Esophagus (tissue), 2 donors: ENCODE results near the gene TSHZ2. TPM values are rescaled to one million over a fixed set of nuclear protein-coding genes. Genes with fewer than 3 reads are reported as not detected.

Experiments
- H3K27ac ChIP-seq, 2 donors: one replicate each; pipeline ENCODE4 v1.5.1; 2013; ENCODE audit warnings: low read depth in 2 of 2, mild to moderate bottlenecking in 2 of 2, inconsistent platforms in 1 of 2, low read length in 1 of 2, moderate library complexity in 1 of 2
- H3K27me3 ChIP-seq, 2 donors: one replicate each; pipeline ENCODE4 v1.6.1; 2013; ENCODE audit warnings: low read length in 2 of 2, control low read depth in 1 of 2, mild to moderate bottlenecking in 1 of 2; ENCODE audit not compliant: insufficient read depth in 2 of 2, control insufficient read depth in 1 of 2
- H3K36me3 ChIP-seq, 2 donors: one replicate each; pipeline ENCODE4 v1.6.1; 2013; ENCODE audit warnings: low read length in 1 of 2; ENCODE audit not compliant: control insufficient read depth in 2 of 2, insufficient read depth in 2 of 2
- H3K4me1 ChIP-seq, 2 donors: one replicate each; pipeline ENCODE4 v1.6.1; 2013; ENCODE audit warnings: low read length in 1 of 2; ENCODE audit not compliant: control insufficient read depth in 2 of 2, insufficient read depth in 2 of 2
- H3K4me3 ChIP-seq, 2 donors: one replicate each; pipeline ENCODE4 v1.5.1; 2013; ENCODE audit warnings: low read length in 2 of 2, mild to moderate bottlenecking in 2 of 2, low read depth in 1 of 2, moderate library complexity in 1 of 2
- H3K9me3 ChIP-seq, 2 donors: one replicate each; pipeline ENCODE4 v1.6.1; 2013; ENCODE audit warnings: mild to moderate bottlenecking in 2 of 2, low read depth in 1 of 2, low read length in 1 of 2, moderate library complexity in 1 of 2; ENCODE audit not compliant: control insufficient read depth in 2 of 2, insufficient read depth in 1 of 2
- WGBS, 2 donors: extraction: QIAGEN DNeasy Blood & Tissue Kit; methylation state at CpG; one replicate each; pipeline ENCODE4 v1.1.7; 2013; 5-methylcytosine and 5-hydroxymethylcytosine counted together
- polyA plus RNA-seq, 2 donors: library from polyadenylated mRNA; stranded (reverse); fragments of 200-250 nt; gene quantifications; one replicate each; pipeline ENCODE4 v1.2.3, GENCODE V29; 2013
- donor health status: healthy with polysubstance abuse.
- donor health status: Bipolar disorder and iron deficiency.

TSHZ2 gene
- polyA plus RNA-seq, 2 donors, result 4.6 to 11.7 TPM

DNA sequence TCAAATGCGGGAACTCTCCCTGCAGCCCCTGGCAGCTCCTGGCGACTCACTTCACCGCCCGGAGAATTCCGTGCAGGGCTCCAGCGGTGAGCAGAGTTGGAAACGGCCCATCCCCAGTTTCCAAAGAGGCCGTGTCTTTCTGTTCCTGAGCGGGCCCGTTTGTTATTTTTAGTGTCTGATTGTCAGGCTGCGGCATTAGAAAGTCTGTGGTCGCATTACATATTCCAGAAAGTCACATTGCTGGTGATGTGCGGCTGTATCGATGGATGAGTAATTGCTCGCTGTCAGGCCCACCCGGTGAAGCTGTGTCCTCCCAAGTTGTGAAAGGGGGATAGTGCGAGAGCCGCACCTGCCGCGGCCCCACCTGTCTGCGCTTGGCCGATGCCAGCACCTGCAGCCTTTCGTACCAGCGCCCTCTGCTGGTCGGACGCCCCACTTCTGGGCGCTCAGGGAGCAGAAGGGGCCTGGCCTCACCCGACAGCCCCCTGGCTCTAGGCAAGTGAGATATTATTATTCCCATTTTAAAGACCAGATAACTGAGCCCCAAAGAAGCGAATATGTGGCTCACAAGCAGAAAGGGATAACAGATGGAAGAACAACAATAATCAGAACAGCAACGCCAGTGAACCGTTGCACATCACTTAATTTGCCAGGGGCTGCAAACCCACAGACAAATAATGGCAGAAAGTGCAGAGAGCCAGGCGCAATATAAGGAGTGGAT, 244.9 kb downstream of the TSHZ2 start:
- H3K4me1 ChIP-seq, result no peaks in the 10 kb centered on the region
- H3K27me3 ChIP-seq, result no peaks in the 10 kb centered on the region
- WGBS, 2 donors, result 15 to 17% methylated on average over 32 of the region's 32 CpGs
- peak overlapping the region; percentile 20 to 30 for H3K4me3 ChIP-seq
- peak overlapping the region in 1 of 2 donors; percentile 19 for H3K27ac ChIP-seq
- H3K36me3 ChIP-seq, result no peaks in the 10 kb centered on the region
- no peaks in the 10 kb centered on the region for H3K9me3 ChIP-seq

DNA sequence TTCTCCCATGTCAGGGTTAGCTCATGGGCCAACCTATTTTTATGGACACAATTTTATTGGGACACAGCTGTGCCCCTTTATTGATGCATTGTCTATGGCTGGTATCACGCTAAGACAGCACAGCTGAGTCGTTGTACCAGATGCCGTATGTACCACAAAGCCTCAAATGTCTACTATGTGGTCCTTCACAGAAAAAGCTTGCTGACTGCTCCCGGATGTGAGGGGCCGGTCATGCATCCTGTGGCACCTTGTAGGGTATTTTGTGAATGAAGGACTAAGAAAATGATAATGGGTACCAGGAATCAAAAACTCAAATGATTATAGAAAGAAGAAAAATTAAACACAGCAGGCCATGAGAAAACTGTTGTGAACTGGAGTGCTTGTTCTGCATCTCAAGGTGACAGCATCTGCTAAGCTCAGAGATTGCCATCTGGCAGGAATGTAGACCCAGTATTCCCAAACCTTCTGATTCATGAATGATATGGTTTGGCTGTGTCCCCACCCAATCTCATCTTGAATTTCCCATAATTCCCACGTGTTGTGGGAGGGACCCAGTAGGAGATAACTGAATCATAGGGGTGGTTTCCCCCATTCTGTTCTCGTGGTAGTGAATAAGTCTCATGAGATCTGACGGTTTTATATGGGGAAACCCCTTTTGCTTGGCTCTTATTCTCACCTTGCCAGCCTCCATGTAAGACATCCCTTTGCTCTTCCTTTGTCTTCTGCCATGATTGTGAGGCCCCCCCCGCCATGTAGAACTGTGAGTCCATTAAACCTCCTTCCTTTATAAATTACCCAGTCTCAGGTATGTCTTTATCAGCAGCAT, 248.5 kb downstream of the TSHZ2 start:
- Histone ChIP-seq H3K27me3 (no peaks in the 10 kb centered on the region), H3K4me1 (no peaks in the 10 kb centered on the region), H3K27ac (no peak overlapping the region), H3K9me3 (no peaks in the 10 kb centered on the region), H3K4me3 (no peak overlapping the region), H3K36me3 (no peaks in the 10 kb centered on the region)
- WGBS, 2 donors, result 77 to 80% methylated on average over 9 of the region's 9 CpGs

DNA sequence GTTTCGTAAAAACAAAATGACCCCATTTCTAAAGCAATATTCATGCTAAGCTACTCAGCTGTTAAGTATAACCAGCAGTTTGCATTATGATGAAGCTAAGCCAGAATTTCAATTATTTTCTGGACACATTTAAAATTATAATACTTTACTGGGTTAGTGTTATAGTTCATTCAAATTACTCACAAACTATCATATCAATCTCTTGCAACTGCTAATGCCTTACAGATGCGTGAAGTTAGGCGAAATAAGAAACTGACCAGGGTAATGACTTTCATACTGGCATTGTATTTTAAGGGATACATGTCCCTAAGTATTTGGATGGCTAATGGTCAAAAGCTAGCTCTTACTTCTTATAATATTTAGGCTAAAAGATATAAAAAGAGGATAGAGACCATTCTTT, 249.6 kb downstream of the TSHZ2 start:
- H3K4me3 ChIP-seq, result no peak overlapping the region
- H3K27me3 ChIP-seq, result no peaks in the 10 kb centered on the region
- no peak overlapping the region for H3K27ac ChIP-seq
- no peaks in the 10 kb centered on the region for H3K4me1 ChIP-seq
- WGBS, 2 donors, result 91 to 95% methylated on average over 3 of the region's 3 CpGs
- H3K9me3 ChIP-seq, result no peaks in the 10 kb centered on the region
- no peaks in the 10 kb centered on the region for H3K36me3 ChIP-seq

DNA sequence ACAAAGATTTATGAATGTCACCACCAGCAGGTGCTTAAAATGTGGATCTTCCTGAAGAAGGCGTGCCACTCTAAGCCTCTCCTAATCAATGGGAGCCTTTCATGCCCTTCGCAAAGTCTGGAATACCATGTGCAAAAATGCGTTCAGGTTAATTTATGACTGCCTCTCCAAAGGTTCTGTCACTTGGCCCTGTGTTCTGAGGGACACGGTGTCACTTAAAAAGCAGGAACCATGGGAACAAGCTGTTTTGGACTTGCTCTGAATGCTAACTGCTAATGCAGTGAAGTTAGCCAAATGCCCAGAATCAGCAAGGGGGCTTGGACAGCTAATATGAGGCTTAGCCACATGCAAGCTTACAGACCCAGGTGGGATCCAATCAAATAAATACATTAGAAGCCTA, 250.3 kb downstream of the TSHZ2 start:
- Histone ChIP-seq H3K36me3 (no peaks in the 10 kb centered on the region), H3K4me3 (no peak overlapping the region), H3K27me3 (no peaks in the 10 kb centered on the region), H3K27ac (no peak overlapping the region), H3K9me3 (no peaks in the 10 kb centered on the region), H3K4me1 (no peaks in the 10 kb centered on the region)
- 75 to 93% methylated on average over 4 of the region's 4 CpGs for WGBS, 2 donors

DNA sequence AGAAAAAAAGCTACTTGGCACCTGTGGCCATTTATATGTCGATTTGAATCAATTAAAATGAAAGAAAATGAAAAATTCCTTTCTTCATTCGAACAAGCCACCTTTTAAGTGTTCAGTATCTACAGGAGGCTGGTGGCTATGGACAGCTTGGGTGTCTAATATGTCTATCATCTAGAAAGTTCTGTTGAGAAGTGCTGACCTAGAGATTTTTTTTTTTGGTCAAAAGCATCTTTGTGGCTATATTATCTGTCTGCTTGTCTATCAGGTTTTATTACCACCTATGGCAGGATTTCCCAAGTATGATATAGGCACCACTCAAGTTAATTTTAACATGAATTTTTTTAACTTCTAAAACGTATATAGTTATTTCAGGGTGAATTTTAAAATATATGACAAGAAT, 250.8 kb downstream of the TSHZ2 start:
- Histone ChIP-seq H3K4me3 (no peak overlapping the region), H3K4me1 (no peaks in the 10 kb centered on the region), H3K36me3 (no peaks in the 10 kb centered on the region), H3K27me3 (no peaks in the 10 kb centered on the region), H3K27ac (no peak overlapping the region), H3K9me3 (no peaks in the 10 kb centered on the region)
- 80 to 84% methylated on average over 3 of the region's 3 CpGs for WGBS, 2 donors

DNA sequence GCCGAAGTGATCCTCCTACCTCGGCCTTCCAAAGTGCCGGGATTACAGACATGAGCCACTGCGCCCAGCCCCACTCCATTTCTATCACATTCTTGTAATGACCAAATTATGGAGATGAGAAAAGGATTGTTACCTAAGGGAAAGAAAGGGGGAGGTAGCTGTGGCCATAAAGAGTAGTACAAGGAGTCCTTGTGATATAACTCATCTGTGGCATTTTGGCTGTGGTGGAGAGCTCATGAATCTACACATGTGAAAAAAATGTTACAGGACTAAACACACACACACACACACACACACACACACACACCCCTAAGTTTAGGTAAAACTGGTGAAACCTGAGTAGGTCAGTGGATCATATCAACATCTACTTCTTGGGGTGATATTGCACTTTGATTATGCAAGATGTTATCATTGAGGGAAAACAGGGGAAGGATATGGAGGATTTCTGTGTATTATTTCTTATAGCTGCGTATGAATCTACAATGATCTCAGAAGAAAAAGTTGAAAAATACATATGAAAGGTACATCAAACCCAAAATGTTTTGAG, 251.5 kb downstream of the TSHZ2 start:
- no peaks in the 10 kb centered on the region for H3K9me3 ChIP-seq
- no peaks in the 10 kb centered on the region for H3K4me1 ChIP-seq
- no peak overlapping the region for H3K4me3 ChIP-seq
- 88 to 95% methylated on average over 5 of the region's 5 CpGs for WGBS, 2 donors
- H3K27ac ChIP-seq, result no peak overlapping the region
- no peaks in the 10 kb centered on the region for H3K36me3 ChIP-seq
- no peaks in the 10 kb centered on the region for H3K27me3 ChIP-seq

DNA sequence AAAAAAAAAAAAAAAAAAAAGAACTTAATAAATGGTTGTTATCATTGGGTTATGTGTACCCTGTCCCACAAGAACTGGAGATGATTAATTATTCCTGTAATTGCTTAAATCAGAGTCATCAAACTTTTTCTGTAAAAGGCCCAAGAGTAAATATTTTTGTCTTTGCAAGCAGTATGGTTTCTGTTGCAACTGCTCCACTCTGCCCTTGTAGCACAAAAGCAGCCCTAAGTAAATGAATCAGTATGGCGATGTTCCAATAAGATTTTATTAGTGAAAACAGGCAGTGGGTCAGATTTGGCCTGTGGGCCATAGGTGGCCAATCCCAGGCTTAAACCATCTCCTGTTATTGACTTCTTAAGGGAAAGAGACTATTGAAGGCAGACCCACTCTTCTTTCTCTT, 252.7 kb downstream of the TSHZ2 start:
- no peak overlapping the region for H3K27ac ChIP-seq
- H3K27me3 ChIP-seq, result no peaks in the 10 kb centered on the region
- no peak overlapping the region for H3K4me3 ChIP-seq
- 83 to 92% methylated on average over 1 of the region's 1 CpG for WGBS, 2 donors
- no peaks in the 10 kb centered on the region for H3K4me1 ChIP-seq
- no peaks in the 10 kb centered on the region for H3K36me3 ChIP-seq
- no peaks in the 10 kb centered on the region for H3K9me3 ChIP-seq

DNA sequence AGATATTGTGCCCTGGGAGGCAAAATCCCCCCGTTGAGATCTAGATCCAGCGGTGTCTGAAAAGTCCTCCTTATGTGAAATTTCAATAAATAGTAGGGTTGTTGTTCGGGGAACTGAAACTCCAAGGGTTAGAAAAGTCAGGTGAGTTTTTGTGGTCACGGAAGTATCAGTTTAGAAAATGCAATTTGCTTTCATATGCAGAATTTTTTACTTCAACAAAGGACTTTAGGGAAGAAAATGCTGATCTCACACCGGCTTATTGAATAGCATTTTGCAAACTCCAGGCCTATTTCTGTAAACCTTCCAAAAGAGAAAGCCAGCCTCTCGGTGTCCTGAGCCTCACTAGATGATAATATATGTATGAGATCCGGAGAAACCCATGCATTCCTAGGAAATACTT, 254.7 kb downstream of the TSHZ2 start:
- 72 to 78% methylated on average over 7 of the region's 7 CpGs for WGBS, 2 donors
- Histone ChIP-seq H3K27me3 (no peaks in the 10 kb centered on the region), H3K4me1 (no peaks in the 10 kb centered on the region), H3K4me3 (no peak overlapping the region), H3K36me3 (no peaks in the 10 kb centered on the region), H3K27ac (no peak overlapping the region), H3K9me3 (no peaks in the 10 kb centered on the region)

DNA sequence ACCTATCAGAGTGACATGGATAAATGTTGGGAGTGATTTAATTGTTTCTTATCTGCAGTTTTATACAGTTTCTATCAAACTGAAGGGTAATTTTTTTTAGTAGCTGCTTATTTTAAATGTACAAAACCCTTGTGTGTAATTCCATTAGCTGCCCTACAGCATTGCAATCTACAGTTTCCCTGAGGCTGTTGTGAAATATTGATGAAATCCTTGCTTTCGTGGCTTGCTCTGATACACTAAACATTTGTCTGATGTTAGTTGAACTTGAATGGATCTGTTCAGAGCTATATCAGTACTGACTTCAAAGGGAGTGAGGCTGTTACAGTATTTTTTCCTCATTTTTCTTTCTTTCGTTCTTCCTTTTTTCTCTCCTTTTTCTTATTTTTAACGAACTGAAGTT, 255.4 kb downstream of the TSHZ2 start:
- no peaks in the 10 kb centered on the region for H3K4me1 ChIP-seq
- H3K27me3 ChIP-seq, result no peaks in the 10 kb centered on the region
- H3K27ac ChIP-seq, result no peak overlapping the region
- no peak overlapping the region for H3K4me3 ChIP-seq
- 75 to 81% methylated on average over 3 of the region's 3 CpGs for WGBS, 2 donors
- no peaks in the 10 kb centered on the region for H3K9me3 ChIP-seq
- no peaks in the 10 kb centered on the region for H3K36me3 ChIP-seq
